Mesangial cell (primary cell): ENCODE data around the gene CATSPERZ. TPM values are rescaled to one million over a fixed set of nuclear protein-coding genes. Genes with fewer than 3 reads are reported as not detected.

Experiments
- total RNA-seq: library from RNA; depleted of rRNA; stranded (reverse); fragments of >200 nt; gene quantifications from 2 replicates; pipeline ENCODE4 v1.2.3, GENCODE V29; 2015

CATSPERZ gene, protein sequence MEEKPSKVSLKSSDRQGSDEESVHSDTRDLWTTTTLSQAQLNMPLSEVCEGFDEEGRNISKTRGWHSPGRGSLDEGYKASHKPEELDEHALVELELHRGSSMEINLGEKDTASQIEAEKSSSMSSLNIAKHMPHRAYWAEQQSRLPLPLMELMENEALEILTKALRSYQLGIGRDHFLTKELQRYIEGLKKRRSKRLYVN
- not detected in 2 replicates for total RNA-seq

DNA sequence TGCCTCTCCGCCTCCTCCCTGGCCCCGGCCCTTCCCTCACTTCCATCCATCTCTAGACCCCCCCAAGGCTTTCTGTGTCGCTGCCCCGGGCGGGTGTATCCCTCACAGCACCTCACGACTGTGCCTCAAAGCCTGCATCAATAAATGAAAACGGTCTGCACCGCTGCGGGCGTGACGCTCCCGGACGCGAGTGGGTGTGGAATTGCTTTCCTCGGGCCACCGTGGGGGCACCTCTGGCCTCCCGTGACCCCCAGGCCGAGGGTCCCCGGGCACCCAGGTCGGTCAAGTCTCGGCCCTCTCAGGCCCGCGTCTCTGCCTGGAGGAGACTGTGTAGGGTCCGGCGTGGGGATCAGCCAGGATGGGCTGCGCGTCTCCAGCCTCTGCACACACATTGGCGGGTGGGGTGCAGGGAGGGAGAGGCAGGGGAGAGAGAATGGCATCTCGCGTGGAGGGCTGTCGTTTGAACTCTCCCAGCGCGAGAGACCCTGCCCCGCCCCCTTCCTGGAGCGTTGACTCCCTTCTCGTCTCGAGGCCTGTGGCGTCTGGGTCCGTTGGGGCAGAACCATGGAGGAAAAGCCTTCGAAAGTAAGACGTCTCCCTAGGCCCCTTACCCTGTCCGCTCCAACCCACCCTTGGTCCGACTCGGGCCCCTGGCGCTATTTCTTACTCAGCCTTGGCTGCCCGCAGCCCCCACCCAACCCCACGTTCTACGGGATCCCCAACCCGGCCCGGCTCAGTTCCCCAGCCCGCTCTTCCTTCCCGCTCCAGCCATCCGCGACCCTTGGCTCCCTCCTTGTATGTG, at the start of gene CATSPERZ:
TSS of gene CATSPERZ (plus strand) at position 512 of the 802 bp plus-strand sequence. CDS start at position 565, 53 bp downstream.

DNA sequence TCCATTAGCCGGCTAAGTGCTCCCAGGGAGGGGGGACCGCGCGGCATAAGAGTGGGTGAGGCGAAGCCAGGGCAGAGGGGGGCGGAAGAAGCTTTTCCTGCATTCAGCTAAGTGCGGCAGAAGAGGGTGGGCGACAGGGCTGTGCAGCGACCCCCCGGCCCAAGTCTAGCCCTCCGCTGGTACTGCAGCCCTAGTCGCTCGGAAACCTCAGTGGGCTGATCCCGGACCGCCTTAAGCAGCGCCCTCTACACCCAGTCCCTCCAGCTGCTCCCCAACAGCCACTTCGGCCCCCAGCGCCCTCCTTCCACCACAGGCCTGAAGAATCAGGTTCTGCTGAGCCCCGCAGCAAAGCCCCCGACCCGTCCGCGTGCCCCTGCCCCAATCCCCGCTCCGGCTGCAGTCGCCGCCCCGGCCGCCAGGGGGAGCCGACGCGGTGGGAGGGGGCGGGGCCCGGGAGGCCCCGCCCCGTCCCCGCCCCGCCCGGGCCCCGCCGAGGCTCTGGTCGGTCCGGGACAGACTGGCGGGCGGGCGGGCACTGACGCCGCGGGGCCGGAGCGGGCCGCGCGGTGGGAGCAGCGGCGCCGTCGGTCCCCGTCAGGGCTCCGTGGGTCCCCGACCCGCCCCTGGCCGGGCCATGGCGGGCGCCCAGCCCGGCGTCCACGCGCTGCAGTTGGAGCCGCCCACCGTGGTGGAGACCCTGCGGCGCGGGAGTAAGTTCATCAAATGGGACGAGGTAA, 49.0 kb upstream of the CATSPERZ start, which contains the start of gene PLCB3:
TSS of gene PLCB3 (plus strand) at position 515 of the 737 bp plus-strand sequence. CDS start at position 635, 120 bp downstream.

DNA sequence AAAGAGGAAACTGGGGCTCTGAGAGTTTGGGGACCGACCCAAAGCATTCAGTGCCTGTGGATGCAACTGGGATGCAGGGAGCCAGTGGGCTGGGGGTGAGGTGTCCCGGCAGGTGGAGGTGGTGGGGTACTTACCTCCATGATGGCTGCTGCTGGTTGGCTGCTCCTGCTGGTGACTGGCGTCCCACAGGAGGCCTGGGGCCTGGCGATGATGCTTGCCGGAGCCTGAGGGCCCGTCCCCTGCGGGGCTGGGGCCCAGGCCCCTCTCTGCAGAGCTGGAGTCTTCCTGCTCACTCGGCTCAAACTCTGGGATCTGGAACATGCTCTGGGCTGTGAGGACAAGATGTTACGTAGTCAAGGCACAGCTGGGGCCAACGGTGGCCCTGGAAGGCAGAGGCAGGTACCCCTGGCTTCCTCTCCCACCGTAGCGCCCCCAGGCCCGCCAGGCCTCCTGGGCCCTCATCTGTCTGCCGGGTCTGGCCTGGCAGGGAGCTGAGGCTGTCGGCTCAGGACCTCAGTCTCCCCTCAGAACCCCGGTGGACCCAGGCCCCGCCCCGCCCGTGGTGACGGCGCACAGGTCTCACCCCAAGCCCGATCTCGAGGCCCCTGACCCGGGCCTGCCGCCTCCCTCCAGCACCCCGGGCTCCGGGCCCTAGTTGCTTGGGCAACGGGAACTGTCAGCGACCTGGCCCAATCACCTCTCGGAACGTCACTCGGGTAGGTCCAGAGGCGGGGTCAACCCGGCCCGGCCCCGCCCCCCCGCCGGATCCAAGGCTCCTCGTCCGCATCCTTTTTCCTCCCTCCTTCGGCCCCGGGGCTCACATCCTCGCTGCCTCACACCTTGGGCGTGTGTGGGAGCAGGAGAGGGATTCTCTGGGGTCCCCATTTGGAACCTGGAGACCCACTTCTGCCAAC, 15.9 kb upstream of the CATSPERZ start, which contains the start of gene BAD:
TSS of gene BAD (minus strand) at position 618 of the 914 bp plus-strand sequence. CDS start at position 321, 297 bp downstream.

GRCh38 chr11:64284962-64285884, 14.9 kb upstream of the CATSPERZ start, which contains the start of gene GPR137:
GPR137 (plus strand) TSS chr11:64285848; CDS start chr11:64286525, 677 bp downstream.

GRCh38 chr11:64291262-64291751, 8.9 kb upstream of the CATSPERZ start, which contains the start of gene KCNK4:
KCNK4 (plus strand) TSS chr11:64291302; CDS start chr11:64293019, 1,717 bp downstream.

GRCh38 chr11:64305075-64305690, 5.0 kb downstream of the CATSPERZ start, which contains the start of gene ESRRA:
ESRRA (plus strand) TSS chr11:64305524; CDS start chr11:64307180, 1,656 bp downstream.

GRCh38 chr11:64317325-64317960, 17.3 kb downstream of the CATSPERZ start, which contains the start of gene TRMT112:
TRMT112 (minus strand) TSS chr11:64317559; CDS start chr11:64317526, 33 bp downstream.

GRCh38 chr11:64317961-64318765, 18.0 kb downstream of the CATSPERZ start, which contains the start of gene PRDX5:
PRDX5 (plus strand) TSS chr11:64318121; CDS start chr11:64318216, 95 bp downstream.

GRCh38 chr11:64339754-64340408, 39.7 kb downstream of the CATSPERZ start, which contains the start of gene CCDC88B:
CCDC88B (plus strand) TSS chr11:64340204; CDS start chr11:64340267, 63 bp downstream.

Other genes starting within 250 kb of the CATSPERZ start
- 18.6 and 53.9 TPM in 2 replicates for gene MACROD1, start 134.2 kb upstream of the CATSPERZ start, total RNA-seq
- 92.3 and 253 TPM in 2 replicates for gene STIP1, start 114.2 kb upstream of the CATSPERZ start, total RNA-seq
- gene FERMT3, start 93.6 kb upstream of the CATSPERZ start, total RNA-seq: 1.0 and 2.1 TPM in 2 replicates
- gene TRPT1, start 74.2 kb upstream of the CATSPERZ start, total RNA-seq: 46.1 and 80.9 TPM in 2 replicates
- gene NUDT22, start 74.1 kb upstream of the CATSPERZ start, total RNA-seq: 74.1 and 83.3 TPM in 2 replicates
- gene DNAJC4, start 69.8 kb upstream of the CATSPERZ start, total RNA-seq: 19.2 and 48.3 TPM in 2 replicates
- 49.4 and 99.0 TPM in 2 replicates for gene VEGFB, start 65.8 kb upstream of the CATSPERZ start, total RNA-seq
- 61.4 and 85.3 TPM in 2 replicates for gene FKBP2, start 59.3 kb upstream of the CATSPERZ start, total RNA-seq
- 257 and 542 TPM in 2 replicates for gene PPP1R14B, start 53.4 kb upstream of the CATSPERZ start, total RNA-seq
- gene PLCB3, start 48.8 kb upstream of the CATSPERZ start, total RNA-seq: 28.9 and 47.6 TPM in 2 replicates
- gene BAD, start 15.7 kb upstream of the CATSPERZ start, total RNA-seq: 95.5 and 114 TPM in 2 replicates
- gene GPR137, start 14.5 kb upstream of the CATSPERZ start, total RNA-seq: 19.2 and 32.2 TPM in 2 replicates
- not detected in 2 replicates for gene KCNK4, start 9.1 kb upstream of the CATSPERZ start, total RNA-seq
- gene ESRRA, start 5.2 kb downstream of the CATSPERZ start, total RNA-seq: 30.0 and 36.4 TPM in 2 replicates
- 198 and 229 TPM in 2 replicates for gene TRMT112, start 17.2 kb downstream of the CATSPERZ start, total RNA-seq
- gene PRDX5, start 17.8 kb downstream of the CATSPERZ start, total RNA-seq: 243 and 341 TPM in 2 replicates
- gene CCDC88B, start 39.8 kb downstream of the CATSPERZ start, total RNA-seq: 1.6 and 3.3 TPM in 2 replicates
- gene RPS6KA4, start 58.8 kb downstream of the CATSPERZ start, total RNA-seq: 40.1 and 62.1 TPM in 2 replicates